H9 (cell line): Measurements from ENCODE around the gene GNL3L. TPM values are rescaled to one million over a fixed set of nuclear protein-coding genes. Genes with fewer than 3 reads are reported as not detected.

Experiments used
- DNase-seq: peaks from one replicate; pipeline ENCODE4 v3.0.0-alpha.2; 2017
- H2AFZ ChIP-seq: one replicate; pipeline ENCODE4 v1.6.1; 2013; ENCODE audit warnings: mild to moderate bottlenecking, low read length, control low read depth, moderate library complexity
- H2AK5ac ChIP-seq: 2 replicates; pipeline ENCODE4 v1.6.1; 2013; ENCODE audit warnings: low read length, control low read depth, mixed read lengths; ENCODE audit not compliant: insufficient read length
- H2BK120ac ChIP-seq: one replicate; pipeline ENCODE4 v1.6.1; 2013; ENCODE audit warnings: low read depth, mild to moderate bottlenecking, low read length, control low read depth, inconsistent platforms; ENCODE audit not compliant: poor library complexity, severe bottlenecking
- H2BK12ac ChIP-seq: 2 replicates; pipeline ENCODE4 v1.6.1; 2013; ENCODE audit warnings: low read length, control low read depth, mixed read lengths, low read depth; ENCODE audit not compliant: insufficient read length
- H2BK15ac ChIP-seq: 2 replicates; pipeline ENCODE4 v1.6.1; 2013; ENCODE audit warnings: low read depth, low read length, control low read depth
- H2BK20ac ChIP-seq: one replicate; pipeline ENCODE4 v1.6.1; 2013; ENCODE audit warnings: low read depth, mild to moderate bottlenecking, low read length, control low read depth, inconsistent platforms; ENCODE audit not compliant: poor library complexity, severe bottlenecking
- H2BK5ac ChIP-seq: 2 replicates; pipeline ENCODE4 v1.6.1; 2013; ENCODE audit warnings: low read length, control low read depth, mixed read lengths; ENCODE audit not compliant: insufficient read length
- H3K14ac ChIP-seq: 2 replicates; pipeline ENCODE4 v1.6.1; 2013; ENCODE audit warnings: low read length, control low read depth; ENCODE audit not compliant: insufficient read depth
- H3K18ac ChIP-seq: 2 replicates; pipeline ENCODE4 v1.6.1; 2013; ENCODE audit warnings: low read depth, mild to moderate bottlenecking, mixed read lengths, low read length, control low read depth; ENCODE audit not compliant: insufficient read length
- H3K23ac ChIP-seq: 2 replicates; pipeline ENCODE4 v1.6.1; 2013; ENCODE audit warnings: low read length, control low read depth, mixed read lengths, low read depth; ENCODE audit not compliant: insufficient read length
- H3K23me2 ChIP-seq: 2 replicates; pipeline ENCODE4 v1.6.1; 2013; ENCODE audit warnings: low read depth, mild to moderate bottlenecking, mixed read lengths, low read length, control low read depth; ENCODE audit not compliant: insufficient read length, poor library complexity, severe bottlenecking
- H3K27ac ChIP-seq: 2 replicates; pipeline ENCODE4 v1.5.1; 2013; ENCODE audit warnings: low read length, control low read depth, mixed read lengths, low read depth; ENCODE audit not compliant: insufficient read length
- H3K27me3 ChIP-seq: 2 replicates; pipeline ENCODE4 v1.6.1; 2013; ENCODE audit warnings: low read length, control low read depth, inconsistent platforms; ENCODE audit not compliant: insufficient read depth
- H3K4ac ChIP-seq: 2 replicates; pipeline ENCODE4 v1.6.1; 2013; ENCODE audit warnings: low read depth, mild to moderate bottlenecking, control low read depth, inconsistent platforms, low read length, moderate library complexity
- H3K4me1 ChIP-seq: 2 replicates; pipeline ENCODE4 v1.6.1; 2013; ENCODE audit warnings: low read length, control low read depth, inconsistent platforms; ENCODE audit not compliant: insufficient read depth
- H3K4me2 ChIP-seq: 2 replicates; pipeline ENCODE4 v1.6.1; 2013; ENCODE audit warnings: low read length, control low read depth, mixed read lengths; ENCODE audit not compliant: insufficient read length, insufficient read depth
- H3K56ac ChIP-seq: 2 replicates; pipeline ENCODE4 v1.6.1; 2013; ENCODE audit warnings: low read depth, mild to moderate bottlenecking, mixed read lengths, low read length, control low read depth; ENCODE audit not compliant: insufficient read length
- H3K79me1 ChIP-seq: 2 replicates; pipeline ENCODE4 v1.6.1; 2013; ENCODE audit warnings: low read depth, mild to moderate bottlenecking, moderate library complexity, low read length, control low read depth, inconsistent platforms; ENCODE audit not compliant: insufficient read depth, poor library complexity, severe bottlenecking
- H3K79me2 ChIP-seq: 2 replicates; pipeline ENCODE4 v1.6.1; 2013; ENCODE audit warnings: low read length, control low read depth, inconsistent platforms; ENCODE audit not compliant: insufficient read depth
- H3K9ac ChIP-seq: 2 replicates; pipeline ENCODE4 v1.6.1; 2013; ENCODE audit warnings: low read length, control low read depth, mixed read lengths; ENCODE audit not compliant: insufficient read length; ENCODE audit errors: extremely low read depth
- H3K9me3 ChIP-seq: one replicate; pipeline ENCODE4 v1.6.1; 2013; ENCODE audit warnings: low read depth, low read length, inconsistent platforms; ENCODE audit not compliant: control insufficient read depth
- H3T11ph ChIP-seq: one replicate; pipeline ENCODE4 v1.6.1; 2013; ENCODE audit warnings: mild to moderate bottlenecking, low read length, control low read depth, inconsistent platforms
- H4K20me1 ChIP-seq: one replicate; pipeline ENCODE4 v1.6.1; 2013; ENCODE audit not compliant: control insufficient read depth, insufficient read length, insufficient read depth
- H4K5ac ChIP-seq: 2 replicates; pipeline ENCODE4 v1.6.1; 2013; ENCODE audit warnings: low read depth, mild to moderate bottlenecking, mixed read lengths, low read length, control low read depth; ENCODE audit not compliant: insufficient read length
- H4K8ac ChIP-seq: replicated peaks from 2 replicates; pipeline ENCODE4 v1.6.1; 2013; ENCODE audit warnings: low read length, control low read depth, mixed read lengths, low read depth; ENCODE audit not compliant: insufficient read length
- H4K91ac ChIP-seq: 2 replicates; pipeline ENCODE4 v1.6.1; 2013; ENCODE audit warnings: low read depth, mild to moderate bottlenecking, moderate library complexity, mixed read lengths, low read length, control low read depth; ENCODE audit not compliant: insufficient read length
- H3K27ac Mint-ChIP-seq, 3 experiments: 2 replicates in 2 of 3; 3 replicates in 1 of 3; pipeline ENCODE4 v1.8.0; 2020 to 2021; ENCODE audit warnings: mixed read lengths in 3 of 3, mild to moderate bottlenecking in 1 of 3, moderate library complexity in 1 of 3
- H3K27me3 Mint-ChIP-seq: 2 replicates; pipeline ENCODE4 v1.8.0; 2021; ENCODE audit warnings: low read depth, mild to moderate bottlenecking, moderate library complexity, mixed read lengths
- H3K36me3 Mint-ChIP-seq, 3 experiments: 2 replicates in 2 of 3; 3 replicates in 1 of 3; pipeline ENCODE4 v1.8.0; 2020 to 2021; ENCODE audit warnings: low read depth in 3 of 3, mixed read lengths in 3 of 3; ENCODE audit not compliant: insufficient read depth in 1 of 3
- H3K4me1 Mint-ChIP-seq, 2 experiments: 2 replicates each; pipeline ENCODE4 v1.8.0; 2020; ENCODE audit warnings: mixed read lengths in 2 of 2
- H3K4me3 Mint-ChIP-seq, 2 experiments: 2 replicates in 1 of 2; 3 replicates in 1 of 2; pipeline ENCODE4 v1.8.0; 2020 to 2021; ENCODE audit warnings: mild to moderate bottlenecking in 2 of 2, mixed read lengths in 2 of 2, moderate library complexity in 1 of 2
- H3K9me3 Mint-ChIP-seq, 2 experiments: 2 replicates in 1 of 2; 3 replicates in 1 of 2; pipeline ENCODE4 v1.8.0; 2020; ENCODE audit warnings: mild to moderate bottlenecking in 2 of 2, mixed read lengths in 2 of 2, moderate library complexity in 1 of 2
- WGBS: extraction: QIAGEN DNeasy Blood & Tissue Kit; methylation state at CpG from one replicate; pipeline ENCODE4 v1.1.7; 2013; ENCODE audit warnings: missing lambda C conversion rate, low lambda C conversion rate, mixed read lengths; ENCODE audit not compliant: insufficient read length; ENCODE audit errors: extremely low coverage; 5-methylcytosine and 5-hydroxymethylcytosine counted together
- long read RNA-seq: library from polyadenylated mRNA; unstranded; transcript quantifications from one replicate; pipeline ENCODE4 v2.0.0, GENCODE V29; 2020
- total RNA-seq: library from RNA; stranded (reverse); gene quantifications from 2 replicates; pipeline ENCODE4 v1.2.1, GENCODE V29; 2021
- TF ChIP-seq, protein P1 (sequence below): fragments of 200-600 bp; sonication (generic); conservative IDR thresholded peaks from 3 replicates; pipeline ENCODE4 v1.8.0; 2021; ENCODE audit warnings: antibody characterized with exemption, mild to moderate bottlenecking

The GNL3L gene, protein sequence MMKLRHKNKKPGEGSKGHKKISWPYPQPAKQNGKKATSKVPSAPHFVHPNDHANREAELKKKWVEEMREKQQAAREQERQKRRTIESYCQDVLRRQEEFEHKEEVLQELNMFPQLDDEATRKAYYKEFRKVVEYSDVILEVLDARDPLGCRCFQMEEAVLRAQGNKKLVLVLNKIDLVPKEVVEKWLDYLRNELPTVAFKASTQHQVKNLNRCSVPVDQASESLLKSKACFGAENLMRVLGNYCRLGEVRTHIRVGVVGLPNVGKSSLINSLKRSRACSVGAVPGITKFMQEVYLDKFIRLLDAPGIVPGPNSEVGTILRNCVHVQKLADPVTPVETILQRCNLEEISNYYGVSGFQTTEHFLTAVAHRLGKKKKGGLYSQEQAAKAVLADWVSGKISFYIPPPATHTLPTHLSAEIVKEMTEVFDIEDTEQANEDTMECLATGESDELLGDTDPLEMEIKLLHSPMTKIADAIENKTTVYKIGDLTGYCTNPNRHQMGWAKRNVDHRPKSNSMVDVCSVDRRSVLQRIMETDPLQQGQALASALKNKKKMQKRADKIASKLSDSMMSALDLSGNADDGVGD
- total RNA-seq: 64.0 and 69.2 TPM in 2 replicates
- long read RNA-seq, transcript GNL3L-202 (16 exons, 2,135 nt): minor isoform, 40 of 143 reads
- long read RNA-seq, transcript GNL3L-201 (16 exons, 2,357 nt): major isoform, 59 of 143 reads
- long read RNA-seq, partial matches to known transcripts: 10 of 143 reads
- long read RNA-seq, other reads (novel, unspliced or antisense): 34 of 143 reads

DNA sequence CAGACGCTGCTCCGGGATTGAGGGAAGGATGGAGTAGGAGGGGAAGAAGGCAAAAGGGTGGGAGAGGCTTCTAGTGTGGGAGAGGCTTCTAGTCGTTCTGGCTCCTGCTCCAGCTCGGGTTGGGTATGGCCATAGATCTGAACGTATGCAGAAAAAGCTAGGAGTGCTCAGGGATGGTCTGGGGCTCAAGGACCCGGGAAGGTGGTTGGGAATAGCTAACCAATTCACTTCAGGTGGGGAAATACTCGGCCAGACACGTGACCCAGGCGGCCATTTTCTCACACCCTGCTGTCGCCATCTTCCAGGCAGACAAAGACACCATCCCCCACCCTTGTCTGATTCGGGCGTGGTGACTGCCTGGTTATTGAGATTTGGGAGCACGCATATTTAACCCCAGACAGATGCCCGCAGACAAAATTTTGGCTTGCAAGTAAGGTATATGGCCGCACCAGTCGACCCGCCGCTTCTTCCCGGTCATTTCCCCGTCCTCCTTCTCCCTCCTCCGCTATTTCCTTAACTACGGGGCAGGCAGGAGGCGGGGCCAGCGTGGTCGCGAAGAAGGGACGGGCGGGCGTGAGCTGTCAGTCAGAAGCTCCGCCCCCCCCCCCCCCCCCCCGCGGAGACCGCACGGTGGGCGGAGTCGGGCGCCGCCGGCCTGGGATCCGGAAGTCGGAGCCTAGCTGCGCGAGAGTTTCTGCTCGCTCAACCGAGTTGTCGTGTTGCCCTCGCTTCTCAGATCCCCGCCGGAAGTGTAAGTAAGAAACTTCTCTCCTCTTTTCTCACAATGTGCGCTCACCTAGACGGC lies at the start of gene GNL3L:
GNL3L (plus strand) TSS at position 668 of the 805 bp plus-strand sequence. CDS start 2,348 bp downstream, outside the sequence.
- no peak within 1 kb of the TSS for H4K8ac ChIP-seq
- H3K56ac ChIP-seq: no peak within 1 kb of the TSS
- H3K4me1 ChIP-seq: no peaks in the 10 kb centered on the region
- Mint-ChIP-seq H3K4me3 (peak within 1 kb of the TSS; percentile 91 to 93), H3K27ac (peak within 1 kb of the TSS; percentile 97 to 99 (median 99)), H3K27me3 (peaks cover 2% of the 10 kb centered on the region), H3K9me3 (peaks cover 72 to 75% of the 10 kb centered on the region in 2 experiments), H3K36me3 (peaks cover 32 to 45% (median 33%) of the 10 kb centered on the region in 3 experiments), H3K4me1 (peaks cover 10 to 31% of the 10 kb centered on the region in 2 experiments)
- peaks cover 10% of the 10 kb centered on the region; the same call in 1 of the 2 replicates for H3K79me2 ChIP-seq
- H3K4me2 ChIP-seq: peak within 1 kb of the TSS; percentile 42
- H3K79me1 ChIP-seq: no peaks in the 10 kb centered on the region
- H3K4ac ChIP-seq: peak within 1 kb of the TSS; percentile 68; the same call in 1 of the 2 replicates
- no peak within 1 kb of the TSS for H2AFZ ChIP-seq
- WGBS: no CpG with 5 or more reads among the region's 51 CpGs
- no peak within 1 kb of the TSS for H2BK12ac ChIP-seq
- H3K23me2 ChIP-seq: no peaks in the 10 kb centered on the region
- H2BK5ac ChIP-seq: no peak within 1 kb of the TSS
- H4K20me1 ChIP-seq: no peaks in the 10 kb centered on the region
- H2BK15ac ChIP-seq: no peak within 1 kb of the TSS
- no peak within 1 kb of the TSS for H2AK5ac ChIP-seq
- H3K9me3 ChIP-seq: peaks cover 24% of the 10 kb centered on the region
- H3K18ac ChIP-seq: peak within 1 kb of the TSS; percentile 98
- peak within 1 kb of the TSS; percentile 97 for H3K14ac ChIP-seq
- peak within 1 kb of the TSS; percentile 88 for H4K5ac ChIP-seq
- H2BK20ac ChIP-seq: no peak within 1 kb of the TSS
- peak within 1 kb of the TSS; percentile 86 for H3T11ph ChIP-seq
- H4K91ac ChIP-seq: peak within 1 kb of the TSS; percentile 60
- peak within 1 kb of the TSS; percentile 74 for H3K9ac ChIP-seq
- H3K27me3 ChIP-seq: no peaks in the 10 kb centered on the region
- no peak within 1 kb of the TSS for H3K23ac ChIP-seq
- TF ChIP-seq, protein P1, sequence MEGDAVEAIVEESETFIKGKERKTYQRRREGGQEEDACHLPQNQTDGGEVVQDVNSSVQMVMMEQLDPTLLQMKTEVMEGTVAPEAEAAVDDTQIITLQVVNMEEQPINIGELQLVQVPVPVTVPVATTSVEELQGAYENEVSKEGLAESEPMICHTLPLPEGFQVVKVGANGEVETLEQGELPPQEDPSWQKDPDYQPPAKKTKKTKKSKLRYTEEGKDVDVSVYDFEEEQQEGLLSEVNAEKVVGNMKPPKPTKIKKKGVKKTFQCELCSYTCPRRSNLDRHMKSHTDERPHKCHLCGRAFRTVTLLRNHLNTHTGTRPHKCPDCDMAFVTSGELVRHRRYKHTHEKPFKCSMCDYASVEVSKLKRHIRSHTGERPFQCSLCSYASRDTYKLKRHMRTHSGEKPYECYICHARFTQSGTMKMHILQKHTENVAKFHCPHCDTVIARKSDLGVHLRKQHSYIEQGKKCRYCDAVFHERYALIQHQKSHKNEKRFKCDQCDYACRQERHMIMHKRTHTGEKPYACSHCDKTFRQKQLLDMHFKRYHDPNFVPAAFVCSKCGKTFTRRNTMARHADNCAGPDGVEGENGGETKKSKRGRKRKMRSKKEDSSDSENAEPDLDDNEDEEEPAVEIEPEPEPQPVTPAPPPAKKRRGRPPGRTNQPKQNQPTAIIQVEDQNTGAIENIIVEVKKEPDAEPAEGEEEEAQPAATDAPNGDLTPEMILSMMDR: no peak
- peak within 1 kb of the TSS; percentile 55 for H3K27ac ChIP-seq
- H2BK120ac ChIP-seq: peak within 1 kb of the TSS; percentile 98
- DNase-seq: peak; percentile 89
